ENCODE measurements around the gene IFRD1.

- no peak for TF ChIP-seq CTCF (IDR thresholded peaks at IDR 0.05)
- TF ChIP-seq POLR2A (IDR thresholded peaks at IDR 0.05) = no peak
Observed at GRCh38 chr7:112517487-112517886, 67.2 kb downstream of the IFRD1 start.
